SK-N-SH (cell line): Measurements from ENCODE around the gene SNAP29. TPM values are rescaled to one million over a fixed set of nuclear protein-coding genes. Genes with fewer than 3 reads are reported as not detected.

ENCODE experiments used
- CTCF ChIA-PET: fragments of 300-600, 350-600 bp; formaldehyde crosslinking; extraction: SDS; loops from one replicate; lab custom pipeline; 2021; lab: Yijun Ruan, JAX
- POLR2A ChIA-PET: fragments of 350-600 bp; sonication (Branson Sonifier 250); formaldehyde crosslinking; extraction: SDS; loops from one replicate; lab custom pipeline; 2020; ENCODE audit warnings: antibody characterized with exemption, inconsistent platforms; lab: Yijun Ruan, JAX
- DNase-seq: peaks from one replicate; pipeline ENCODE4 v3.0.0; 2012
- H2AFZ ChIP-seq: fragments of 200-600 bp; sonication (generic); 2 replicates; pipeline ENCODE4 v1.8.1; 2016; ENCODE audit warnings: antibody characterized with exemption, mild to moderate bottlenecking, low read depth
- H3F3A ChIP-seq: fragments of 200-600 bp; sonication (generic); replicated peaks from 2 replicates; pipeline ENCODE3; 2016; ENCODE audit warnings: antibody characterized with exemption, mild to moderate bottlenecking; ENCODE audit not compliant: insufficient read depth
- H3K27ac ChIP-seq, 2 experiments: fragments of 200-500 bp in 1 of 2; fragments of 200-600 bp in 1 of 2; sonication (Bioruptor generic) in 1 of 2; sonication (generic), shearing (Covaris generic) in 1 of 2; 2 replicates each; pipeline versions ENCODE4 v1.5.1 to v1.6.1; 2014 to 2016; ENCODE audit warnings: low read depth in 2 of 2, inconsistent platforms in 1 of 2, low read length in 1 of 2, mild to moderate bottlenecking in 1 of 2, mixed read lengths in 1 of 2
- H3K27me3 ChIP-seq: fragments of 200-600 bp; sonication (generic), shearing (Covaris generic); 2 replicates; pipeline ENCODE4 v1.6.1; 2016; ENCODE audit warnings: mixed run types; ENCODE audit not compliant: insufficient read depth
- H3K36me3 ChIP-seq, 2 experiments: fragments of 200-500 bp in 1 of 2; fragments of 200-600 bp in 1 of 2; sonication (Bioruptor generic) in 1 of 2; sonication (generic) in 1 of 2; replicated peaks in 1 of 2; 2 replicates each; pipeline versions ENCODE3 to v1.5.1; 2014 to 2016; ENCODE audit warnings: low read length in 1 of 2, mild to moderate bottlenecking in 1 of 2; ENCODE audit not compliant: insufficient read depth in 2 of 2, control insufficient read depth in 1 of 2
- H3K4me1 ChIP-seq, 2 experiments: fragments of 200-500 bp in 1 of 2; fragments of 200-600 bp in 1 of 2; sonication (Bioruptor generic) in 1 of 2; sonication (generic), shearing (Covaris generic) in 1 of 2; 2 replicates each; pipeline versions ENCODE4 v1.5.1 to v1.6.1; 2014 to 2016; ENCODE audit warnings: low read depth in 1 of 2, low read length in 1 of 2, mixed run types in 1 of 2; ENCODE audit not compliant: insufficient read depth in 2 of 2, control insufficient read depth in 1 of 2
- H3K4me2 ChIP-seq: fragments of 200-600 bp; sonication (generic), shearing (Covaris generic); 2 replicates; pipeline ENCODE4 v1.6.1; 2017; ENCODE audit warnings: mixed run types
- H3K4me3 ChIP-seq, 2 experiments: fragments of 200-500 bp in 1 of 2; fragments of 200-600 bp in 1 of 2; sonication (Bioruptor generic) in 1 of 2; sonication (generic), shearing (Covaris generic) in 1 of 2; 2 replicates each; pipeline versions ENCODE4 v1.5.1 to v1.8.1; 2014 to 2016; ENCODE audit warnings: low read depth in 2 of 2, inconsistent platforms in 1 of 2, low read length in 1 of 2, mild to moderate bottlenecking in 1 of 2, mixed read lengths in 1 of 2, moderate library complexity in 1 of 2
- H3K79me2 ChIP-seq: fragments of 200-600 bp; sonication (generic); 2 replicates; pipeline ENCODE4 v1.8.1; 2017; ENCODE audit warnings: mild to moderate bottlenecking; ENCODE audit not compliant: insufficient read depth
- H3K9ac ChIP-seq: fragments of 200-600 bp; sonication (generic); 2 replicates; pipeline ENCODE4 v1.6.1; 2017; ENCODE audit warnings: mixed run types
- H3K9me2 ChIP-seq: fragments of 200-600 bp; sonication (generic); 2 replicates; pipeline ENCODE4 v1.6.1; 2017; ENCODE audit warnings: mixed run types
- H3K9me3 ChIP-seq: fragments of 200-600 bp; sonication (generic); 2 replicates; pipeline ENCODE4 v1.6.1; 2017; ENCODE audit warnings: mixed run types, mild to moderate bottlenecking, moderate library complexity
- H4K20me1 ChIP-seq: fragments of 200-600 bp; sonication (generic); 2 replicates; pipeline ENCODE4 v1.6.1; 2017; ENCODE audit warnings: mild to moderate bottlenecking, mixed run types; ENCODE audit not compliant: insufficient read depth
- ELF1 ChIP-seq: IDR thresholded peaks from 2 replicates; pipeline ENCODE4 v1.4.0; 2012
- EP300 ChIP-seq, 2 experiments: IDR thresholded peaks; 2 replicates each; pipeline versions ENCODE4 v1.4.0 to v1.6.1; 2012; ENCODE audit warnings: borderline replicate concordance in 1 of 2, low read depth in 1 of 2, low read length in 1 of 2
- EZH2phosphoT487 ChIP-seq: fragments of 200-600 bp; sonication (generic); IDR thresholded peaks from 2 replicates; pipeline ENCODE4 v1.6.1; 2017; ENCODE audit warnings: low read depth, mixed run types, mild to moderate bottlenecking, antibody characterized with exemption, moderate library complexity, borderline replicate concordance
- FOSL2 ChIP-seq: IDR thresholded peaks from 2 replicates; pipeline ENCODE4 v1.4.0; 2012; ENCODE audit warnings: low read depth, mild to moderate bottlenecking, moderate library complexity, borderline replicate concordance
- FOXJ3 ChIP-seq: sonication (generic); formaldehyde crosslinking; IDR thresholded peaks from 2 replicates; pipeline ENCODE4 v1.5.1; 2020; ENCODE audit warnings: mild to moderate bottlenecking, missing genetic modification reagents
- FOXM1 ChIP-seq: IDR thresholded peaks from 2 replicates; pipeline ENCODE4 v1.4.0; 2012; ENCODE audit warnings: low read depth, mild to moderate bottlenecking
- GABPA ChIP-seq: IDR thresholded peaks from 2 replicates; pipeline ENCODE4 v1.4.0; 2012; ENCODE audit warnings: low read depth, mild to moderate bottlenecking
- MEF2A ChIP-seq: IDR thresholded peaks from 2 replicates; pipeline ENCODE4 v1.4.0; 2012; ENCODE audit warnings: low read depth, borderline replicate concordance
- MXI1 ChIP-seq: IDR thresholded peaks from 2 replicates; pipeline ENCODE4 v1.6.1; 2012; ENCODE audit warnings: mild to moderate bottlenecking, low read depth, low read length, improper control_type of control experiment
- NFIC ChIP-seq: IDR thresholded peaks from 2 replicates; pipeline ENCODE4 v1.4.0; 2012; ENCODE audit warnings: borderline replicate concordance
- NRF1 ChIP-seq: IDR thresholded peaks from 2 replicates; pipeline ENCODE4 v1.6.1; 2012; ENCODE audit warnings: low read depth, mild to moderate bottlenecking, low read length
- PBX3 ChIP-seq: IDR thresholded peaks from 2 replicates; pipeline ENCODE4; 2012
- RFX5 ChIP-seq: IDR thresholded peaks from 2 replicates; pipeline ENCODE4 v1.6.1; 2012; ENCODE audit warnings: mild to moderate bottlenecking, improper control_type of control experiment, low read length
- SIN3A ChIP-seq: IDR thresholded peaks from 2 replicates; pipeline ENCODE4 v1.6.1; 2012; ENCODE audit warnings: low read depth, mild to moderate bottlenecking, low read length, moderate library complexity, borderline replicate concordance
- SMC3 ChIP-seq: IDR thresholded peaks from 2 replicates; pipeline ENCODE4 v1.6.1; 2012; ENCODE audit warnings: low read depth, low read length, improper control_type of control experiment
- TCF12 ChIP-seq: IDR thresholded peaks from 2 replicates; pipeline ENCODE4 v1.4.0; 2012
- YY1 ChIP-seq: IDR thresholded peaks from 2 replicates; pipeline ENCODE4 v1.4.0; 2012; ENCODE audit warnings: low read depth, mild to moderate bottlenecking
- WGBS: methylation state at CpG from one replicate; pipeline ENCODE4 v1.1.6; 2017; ENCODE audit warnings: low lambda C conversion rate; 5-methylcytosine and 5-hydroxymethylcytosine counted together
- polyA plus RNA-seq, 3 experiments: library from polyadenylated mRNA; depleted of rRNA; stranded (reverse); fragments of >200 nt; gene quantifications; 2 replicates each; pipeline ENCODE4 v1.2.3, GENCODE V29; 2012

Gene SNAP29
- polyA plus RNA-seq, 1 of the 3 experiments (the other 2 are of a cell fraction): 37.3 TPM

- Histone ChIP-seq H3K4me3 (no peak overlapping the region), H3K4me1 (peaks cover 0 to 37% of the 10 kb centered on the region in 2 experiments; a peak in 2 of 4 replicates), H3K9ac (no peak overlapping the region), H3K9me3 (no peaks in the 10 kb centered on the region), H3K79me2 (peaks cover 4% of the 10 kb centered on the region; the same call in 1 of the 2 replicates), H3K27ac (peak overlapping the region in 1 of 2 experiments; percentile 94; a peak in 2 of 4 replicates), H2AFZ (no peak overlapping the region), H3K4me2 (no peak overlapping the region), H4K20me1 (no peaks in the 10 kb centered on the region), H3K9me2 (no peaks in the 10 kb centered on the region), H3F3A (no peaks in the 10 kb centered on the region), H3K27me3 (no peaks in the 10 kb centered on the region), H3K36me3 (peaks cover 14 to 20% of the 10 kb centered on the region in 2 experiments)
- no peak for DNase-seq
- WGBS: 80% methylated on average over 7 of the region's 7 CpGs
- ChIA-PET CTCF (interaction anchor here (0.7 to 3.9 kb wide), 9 partner anchors 11 to 75 kb away, joined by 3 to 19 read pairs (median 4); partner anchors contain the start of gene CRKL), POLR2A (interaction anchor here (2.6 kb wide), 1 partner anchor 18 kb away, joined by 15 read pairs; no protein-coding TSS in a partner anchor)
- no peak for TF ChIP-seq ELF1
- TF ChIP-seq YY1: no peak
- TF ChIP-seq EP300 (IDR thresholded peaks at IDR 0.05; ENCODE audit: borderline replicate concordance in 1 of 2, low read depth in 1 of 2, low read length in 1 of 2): no peak
- TF ChIP-seq FOSL2: no peak
- no peak for TF ChIP-seq MEF2A
- no peak for TF ChIP-seq FOXJ3 (CRISPR knock-in tag)
- TF ChIP-seq SMC3: no peak
- no peak for TF ChIP-seq EZH2phosphoT487
- TF ChIP-seq FOXM1: no peak
- no peak for TF ChIP-seq PBX3
- no peak for TF ChIP-seq NFIC
Measured at GRCh38 chr22:20868025-20868962, 9.5 kb downstream of the SNAP29 start.

- 93% methylated on average over 2 of the region's 2 CpGs for WGBS
- POLR2A ChIA-PET: no interaction called here
- no peak overlapping the region for H3K4me3 ChIP-seq
- no peak overlapping the region for H3K4me2 ChIP-seq
- no peaks in the 10 kb centered on the region for H3K9me3 ChIP-seq
- H3K9me2 ChIP-seq: no peaks in the 10 kb centered on the region
- H3K9ac ChIP-seq: no peak overlapping the region
- H3F3A ChIP-seq: no peaks in the 10 kb centered on the region
- CTCF ChIA-PET: interaction anchor here (1.6 to 3.9 kb wide), 3 partner anchors 16 to 65 kb away, joined by 3 to 19 read pairs (median 16); partner anchors contain the start of gene CRKL
- no peaks in the 10 kb centered on the region for H3K27me3 ChIP-seq
- TF ChIP-seq NRF1 (no peak), GABPA (no peak), MXI1 (no peak), TCF12 (no peak), SIN3A (no peak), RFX5 (no peak)
- peaks cover 12 to 22% of the 10 kb centered on the region in 2 experiments for H3K36me3 ChIP-seq
- no peaks in the 10 kb centered on the region for H4K20me1 ChIP-seq
- H3K27ac ChIP-seq: no peak overlapping the region; a peak in 1 of 4 replicates
- H2AFZ ChIP-seq: no peak overlapping the region
- no peak for DNase-seq
- peaks cover 0 to 37% of the 10 kb centered on the region in 2 experiments; a peak in 2 of 4 replicates for H3K4me1 ChIP-seq
- H3K79me2 ChIP-seq: peaks cover 4% of the 10 kb centered on the region; the same call in 1 of the 2 replicates
Measured at GRCh38 chr22:20869234-20869633, 10.4 kb downstream of the SNAP29 start.
